Activated CD4-positive, alpha-beta T cell treated with anti-CD3 and anti-CD28 coated beads, Interleukin-2, Interleukin-4, amounts not matched to agents 100 ng/mL and 50 ng/mL, durations not matched to agents 16 hours and 8 hours (primary cell): Measurements from ENCODE around the gene CXCR1.
A peak's percentile ranks its signal among the peaks of the same experiment; 100 is the strongest.
"Not testable (repeated sequence)": the region's sequence is repeated elsewhere in the genome, so short reads cannot be mapped to it uniquely, and the experiment has no call there.

Source experiments
- DNase-seq: peaks from one replicate; pipeline ENCODE4 v3.0.0-alpha.2; 2020; ENCODE audit warnings: low spot score

The CXCR1 gene

GRCh38 chr2:218166791-218167190 is at the start of gene CXCR1:
Gene CXCR1 (minus strand): TSS chr2:218166962. CDS start chr2:218165211, 1,751 bp downstream.
- DNase-seq = peak; percentile 21

- no peak for DNase-seq
Measured at GRCh38 chr2:218216336-218216673, 49.5 kb upstream of the CXCR1 start.

GRCh38 chr2:218214116-218214515 is 47.4 kb upstream of the CXCR1 start:
- no peak for DNase-seq

GRCh38 chr2:218209078-218209477 is 42.3 kb upstream of the CXCR1 start:
- DNase-seq = no peak

GRCh38 chr2:218202266-218202665 is 35.5 kb upstream of the CXCR1 start:
- DNase-seq = no peak

- no peak for DNase-seq
Measured at GRCh38 chr2:218196974-218197373, 30.2 kb upstream of the CXCR1 start.

- no peak for DNase-seq
Measured at GRCh38 chr2:218194880-218195279, 28.1 kb upstream of the CXCR1 start.

GRCh38 chr2:218193701-218194100 is 26.9 kb upstream of the CXCR1 start:
- DNase-seq = no peak

- no peak for DNase-seq
Measured at GRCh38 chr2:218192902-218193430, 26.2 kb upstream of the CXCR1 start.

- DNase-seq = no peak
Measured at GRCh38 chr2:218188528-218188927, 21.8 kb upstream of the CXCR1 start.

- DNase-seq = no peak
Measured at GRCh38 chr2:218187296-218188015, 20.7 kb upstream of the CXCR1 start.

- no peak for DNase-seq
Measured at GRCh38 chr2:218186876-218187275, 20.1 kb upstream of the CXCR1 start.

GRCh38 chr2:218186355-218186766 is 19.6 kb upstream of the CXCR1 start:
- DNase-seq = peak; percentile 76

- DNase-seq = no peak
Measured at GRCh38 chr2:218184331-218184730, 17.6 kb upstream of the CXCR1 start.

- no peak for DNase-seq
Measured at GRCh38 chr2:218180467-218181114, 13.8 kb upstream of the CXCR1 start.

- DNase-seq = no peak
Measured at GRCh38 chr2:218179782-218180181, 13.0 kb upstream of the CXCR1 start.

GRCh38 chr2:218172845-218173244 is 6.1 kb upstream of the CXCR1 start:
- DNase-seq = no peak

GRCh38 chr2:218171744-218172143 is 5.0 kb upstream of the CXCR1 start:
- not testable (repeated sequence) for DNase-seq

- DNase-seq = no peak
Measured at GRCh38 chr2:218169757-218170546, 3.2 kb upstream of the CXCR1 start.

- peak; percentile 65 for DNase-seq
Measured at GRCh38 chr2:218168635-218169462, 2.1 kb upstream of the CXCR1 start.

GRCh38 chr2:218168016-218168415 is 1.3 kb upstream of the CXCR1 start:
- no peak for DNase-seq

- DNase-seq = no peak
Measured at GRCh38 chr2:218162814-218163213, 3.9 kb downstream of the CXCR1 start.
